ENCODE data around the gene SLC25A6. TPM values are rescaled to one million over a fixed set of nuclear protein-coding genes. Genes with fewer than 3 reads are reported as not detected.
A peak's percentile ranks its signal among the peaks of the same experiment; 100 is the strongest.

Gene SLC25A6
- polyA plus RNA-seq, 2 of the 4 experiments (the other 2 are of a cell fraction) = 291 to 448 TPM

GRCh38 chrX:1421433-1422134 lies 29.7 kb upstream of the SLC25A6 start:
- ATAC-seq = no peak
- Histone ChIP-seq H3K4me2 (no peak overlapping the region), H3K4me3 (no peak overlapping the region), H3K4me1 (no peaks in the 10 kb centered on the region), H3K9me3 (peaks cover 31% of the 10 kb centered on the region), H3K27ac (no peak overlapping the region)
- CTCF ChIA-PET = no interaction called here
- TF ChIP-seq ZFP36 (IDR thresholded peaks at IDR 0.05; ENCODE audit: borderline replicate concordance, partially characterized antibody) (no peak), HOXA7 (CRISPR knock-in tag; IDR thresholded peaks at IDR 0.05) (0 out of 2 replicates have a peak, but pooled peaks have one; percentile 31), EHF (CRISPR knock-in tag; IDR thresholded peaks at IDR 0.05) (no peak)
- FAIRE-seq = no peak
- peak in 1 of 2 experiments; percentile 64 for DNase-seq (ENCODE audit: low read depth in 1 of 2, low spot score in 1 of 2)
- POLR2A ChIA-PET = no interaction called here
- 93% methylated on average over 19 of the region's 19 CpGs for WGBS (ENCODE audit: missing lambda C conversion rate)

DNA sequence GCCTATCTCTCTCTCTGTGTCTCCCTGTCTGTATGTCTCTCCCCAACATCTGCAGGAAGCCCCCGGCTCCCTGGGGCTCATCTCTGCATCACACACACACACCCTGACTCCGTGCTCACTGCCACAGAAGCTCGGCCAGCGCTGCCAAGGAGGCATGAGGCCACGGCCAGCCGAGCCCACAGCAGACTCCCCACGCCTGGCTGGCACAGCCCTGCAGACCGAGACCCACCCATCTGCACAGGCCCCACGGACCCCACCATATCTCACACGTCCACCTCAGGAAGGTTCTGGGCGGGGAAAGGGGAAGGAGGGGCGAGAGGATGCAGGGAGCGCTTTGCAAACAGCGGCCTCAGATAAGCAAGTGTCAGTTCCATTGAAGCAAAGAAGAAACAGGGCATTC lies 28.5 kb upstream of the SLC25A6 start:
- ChIA-PET CTCF (no interaction called here), POLR2A (no interaction called here)
- no peaks in the 10 kb centered on the region for H3K4me1 ChIP-seq
- H3K4me2 ChIP-seq = no peak overlapping the region
- FAIRE-seq (no peak), DNase-seq (ENCODE audit: low read depth in 1 of 2, low spot score in 1 of 2) (no peak), ATAC-seq (peak; percentile 5 to 30; a peak in 4 of 6 replicates)
- 88% methylated on average over 13 of the region's 14 CpGs for WGBS (ENCODE audit: missing lambda C conversion rate)
- no peak overlapping the region for H3K4me3 ChIP-seq
- no peak overlapping the region for H3K27ac ChIP-seq
- peaks cover 31% of the 10 kb centered on the region for H3K9me3 ChIP-seq
- TF ChIP-seq, protein P1, sequence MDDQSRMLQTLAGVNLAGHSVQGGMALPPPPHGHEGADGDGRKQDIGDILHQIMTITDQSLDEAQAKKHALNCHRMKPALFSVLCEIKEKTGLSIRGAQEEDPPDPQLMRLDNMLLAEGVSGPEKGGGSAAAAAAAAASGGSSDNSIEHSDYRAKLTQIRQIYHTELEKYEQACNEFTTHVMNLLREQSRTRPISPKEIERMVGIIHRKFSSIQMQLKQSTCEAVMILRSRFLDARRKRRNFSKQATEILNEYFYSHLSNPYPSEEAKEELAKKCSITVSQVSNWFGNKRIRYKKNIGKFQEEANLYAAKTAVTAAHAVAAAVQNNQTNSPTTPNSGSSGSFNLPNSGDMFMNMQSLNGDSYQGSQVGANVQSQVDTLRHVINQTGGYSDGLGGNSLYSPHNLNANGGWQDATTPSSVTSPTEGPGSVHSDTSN (IDR thresholded peaks at IDR 0.05) = peak; percentile 65; the same call in 1 of the 2 replicates
- TF ChIP-seq FOSB (CRISPR knock-in tag; IDR thresholded peaks at IDR 0.05) (0 out of 2 replicates have a peak, but pooled peaks have one; percentile 27), E2F6 (IDR thresholded peaks at IDR 0.05; ENCODE audit: borderline replicate concordance, low read depth) (no peak)

GRCh38 chrX:1419545-1420355 lies 27.8 kb upstream of the SLC25A6 start:
- no peak for DNase-seq (ENCODE audit: low read depth in 1 of 2, low spot score in 1 of 2)
- Histone ChIP-seq H3K4me1 (no peaks in the 10 kb centered on the region), H3K4me2 (no peak overlapping the region), H3K9me3 (peaks cover 31% of the 10 kb centered on the region), H3K27ac (no peak overlapping the region), H3K4me3 (no peak overlapping the region)
- CTCF ChIA-PET = no interaction called here
- 88% methylated on average over 19 of the region's 19 CpGs for WGBS (ENCODE audit: missing lambda C conversion rate)
- ATAC-seq = peak; percentile 5 to 19; a peak in 4 of 6 replicates
- TF ChIP-seq, protein P1 (IDR thresholded peaks at IDR 0.05) = peak; percentile 73
- no peak for TF ChIP-seq ELK1 (IDR thresholded peaks at IDR 0.05; ENCODE audit: low read depth, low read length)
- POLR2A ChIA-PET = no interaction called here
- FAIRE-seq = no peak

DNA sequence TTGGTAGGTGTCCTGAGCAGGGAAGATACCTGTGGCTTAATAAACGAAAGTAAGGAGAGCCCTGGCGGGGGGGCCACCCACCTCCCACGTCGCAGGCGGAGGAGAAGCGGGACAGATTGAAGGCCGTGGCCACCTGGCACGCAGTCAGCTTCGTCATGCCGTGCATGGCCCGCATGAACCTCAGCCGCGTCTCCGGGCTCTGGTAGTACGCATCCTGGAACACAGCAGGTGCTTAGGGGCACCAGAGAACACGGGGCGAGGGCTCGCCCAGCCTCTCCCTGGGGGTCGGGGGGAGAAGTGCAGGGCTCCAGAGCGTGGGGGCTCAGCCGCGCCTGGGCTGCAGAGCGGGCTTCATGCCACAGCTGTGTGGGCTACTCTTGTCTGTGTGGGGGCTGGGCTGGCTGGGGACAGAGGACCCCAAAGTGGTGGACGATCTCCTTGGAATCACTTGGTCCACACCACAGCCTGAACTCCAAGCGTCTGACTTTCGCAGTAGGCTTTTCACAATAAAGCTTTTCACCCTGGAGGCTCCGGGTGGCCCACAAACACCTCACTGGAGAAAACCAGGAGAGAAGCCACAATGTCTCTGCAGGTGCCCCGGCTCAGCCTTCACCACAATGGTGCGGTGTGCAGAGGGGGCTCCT lies 27.1 kb upstream of the SLC25A6 start:
- Histone ChIP-seq H3K4me3 (no peak overlapping the region), H3K27ac (no peak overlapping the region), H3K4me1 (no peaks in the 10 kb centered on the region), H3K4me2 (no peak overlapping the region), H3K9me3 (peaks cover 31% of the 10 kb centered on the region)
- DNase-seq (ENCODE audit: low read depth in 1 of 2, low spot score in 1 of 2) (no peak), ATAC-seq (peak; percentile 4 to 6; a peak in 3 of 6 replicates), FAIRE-seq (no peak)
- POLR2A ChIA-PET = no interaction called here
- TF ChIP-seq, protein P1 (IDR thresholded peaks at IDR 0.05) = peak; percentile 28
- no peak for TF ChIP-seq CTCF (IDR thresholded peaks at IDR 0.05)
- CTCF ChIA-PET = no interaction called here
- WGBS (ENCODE audit: missing lambda C conversion rate) = 90% methylated on average over 24 of the region's 29 CpGs
